Brain microvascular endothelial cell (primary cell): Measurements from ENCODE around the gene CNTLN.
A peak's percentile ranks its signal among the peaks of the same experiment; 100 is the strongest.

Experiments
- DNase-seq: peaks from one replicate; pipeline ENCODE4 v3.0.0-alpha.2; 2020
- H3K27ac ChIP-seq: fragments of 250-450 bp; sonication (Bioruptor Pico); 2 replicates; pipeline ENCODE4 v1.5.1; 2020; ENCODE audit warnings: mild to moderate bottlenecking, moderate library complexity
- H3K27me3 ChIP-seq: fragments of 250-450 bp; sonication (Bioruptor Pico); replicated peaks from 2 replicates; pipeline ENCODE4 v1.5.1; 2020; ENCODE audit warnings: mild to moderate bottlenecking
- H3K36me3 ChIP-seq: fragments of 250-450 bp; sonication (Bioruptor Pico); replicated peaks from 2 replicates; pipeline ENCODE4 v1.5.1; 2020; ENCODE audit warnings: mild to moderate bottlenecking
- H3K4me3 ChIP-seq: 2 replicates; pipeline ENCODE4 v1.5.1; 2011; ENCODE audit warnings: low read depth, mild to moderate bottlenecking, control low read depth, low read length, moderate library complexity
- CTCF ChIP-seq: IDR thresholded peaks from 2 replicates; pipeline ENCODE4 v1.5.1; 2011; ENCODE audit warnings: low read depth, mild to moderate bottlenecking, moderate library complexity, low read length, control low read depth, inconsistent platforms; ENCODE audit errors: missing control alignments
- in situ Hi-C: cut with HindIII; loops from 2 replicates; pipeline ENCODE4 v1.10.0; 2017; ENCODE audit warnings: low sequenced_read_pairs, low pct_ligation_motif_present

The CNTLN gene

GRCh38 chr9:17402309-17402708 lies 267.5 kb downstream of the CNTLN start:
- Histone ChIP-seq H3K36me3 (no peaks in the 10 kb centered on the region), H3K27me3 (no peaks in the 10 kb centered on the region), H3K27ac (no peak overlapping the region), H3K4me3 (no peak overlapping the region)
- peak; percentile 4 for DNase-seq
- in situ Hi-C loops = no loop called here
- TF ChIP-seq CTCF = peak; percentile 11

GRCh38 chr9:17403539-17403938 lies 268.7 kb downstream of the CNTLN start:
- no peaks in the 10 kb centered on the region for H3K36me3 ChIP-seq
- in situ Hi-C loops = no loop called here

GRCh38 chr9:17414986-17415385 lies 280.1 kb downstream of the CNTLN start:
- Histone ChIP-seq H3K27me3 (no peaks in the 10 kb centered on the region), H3K36me3 (no peaks in the 10 kb centered on the region), H3K4me3 (no peak overlapping the region), H3K27ac (no peak overlapping the region)
- TF ChIP-seq CTCF = no peak
- in situ Hi-C loops = no loop called here
- no peak for DNase-seq

More at GRCh38 chr9:17403539-17403938, 268.7 kb downstream of the CNTLN start:
- H3K27ac ChIP-seq = no peak overlapping the region
- TF ChIP-seq CTCF = no peak
- H3K27me3 ChIP-seq = no peaks in the 10 kb centered on the region
- no peak for DNase-seq
- no peak overlapping the region for H3K4me3 ChIP-seq

GRCh38 chr9:17422994-17423680 lies 288.3 kb downstream of the CNTLN start:
- H3K36me3 ChIP-seq = no peaks in the 10 kb centered on the region
- no peak overlapping the region for H3K27ac ChIP-seq
- no peak overlapping the region for H3K4me3 ChIP-seq
- no peak for DNase-seq
- in situ Hi-C loops = no loop called here
- H3K27me3 ChIP-seq = no peaks in the 10 kb centered on the region
- TF ChIP-seq CTCF = no peak

- no peak for TF ChIP-seq CTCF
- in situ Hi-C loops = no loop called here
These were observed 288.8 kb downstream of the CNTLN start for GRCh38 chr9:17423681-17424011.

GRCh38 chr9:17425384-17425783 lies 290.5 kb downstream of the CNTLN start:
- in situ Hi-C loops = no loop called here
- Histone ChIP-seq H3K27me3 (no peaks in the 10 kb centered on the region), H3K4me3 (no peak overlapping the region), H3K36me3 (no peaks in the 10 kb centered on the region), H3K27ac (no peak overlapping the region)
- DNase-seq = no peak
- no peak for TF ChIP-seq CTCF

More at GRCh38 chr9:17423681-17424011, 288.8 kb downstream of the CNTLN start:
- no peak for DNase-seq
- no peak overlapping the region for H3K27ac ChIP-seq
- no peaks in the 10 kb centered on the region for H3K36me3 ChIP-seq
- no peak overlapping the region for H3K4me3 ChIP-seq
- no peaks in the 10 kb centered on the region for H3K27me3 ChIP-seq
